Lung (tissue), 12 donors: ENCODE data around the gene RADIL. TPM values are rescaled to one million over a fixed set of nuclear protein-coding genes. Genes with fewer than 3 reads are reported as not detected.

Experiments used
- ATAC-seq: fragments of 200-7000 bp; cut with Tn5 transposase; one replicate; pipeline ENCODE4 v1.9.1; 2020; ENCODE audit warnings: moderate number of reproducible peaks; ENCODE audit not compliant: insufficient read depth, low FRiP score
- DNase-seq, 3 donors: peaks; one replicate each; pipeline ENCODE4 v3.0.0-alpha.2; 2013 to 2017
- H3K27ac ChIP-seq, 2 donors: one replicate each; pipeline ENCODE4 v1.5.1; 2013; ENCODE audit warnings: mild to moderate bottlenecking in 2 of 2, moderate library complexity in 2 of 2, control low read depth in 1 of 2, inconsistent platforms in 1 of 2, low read depth in 1 of 2, low read length in 1 of 2
- H3K27me3 ChIP-seq, 3 donors: one replicate each; pipeline ENCODE4 v1.5.1; 2013; ENCODE audit warnings: low read length in 2 of 3; ENCODE audit not compliant: control insufficient read depth in 3 of 3, insufficient read depth in 3 of 3
- H3K36me3 ChIP-seq, 4 donors: one replicate each; pipeline ENCODE4 v1.5.1; 2013; ENCODE audit warnings: low read length in 4 of 4, mild to moderate bottlenecking in 1 of 4, moderate library complexity in 1 of 4; ENCODE audit not compliant: control insufficient read depth in 4 of 4, insufficient read depth in 4 of 4
- H3K4me1 ChIP-seq, 5 donors: one replicate each; pipeline ENCODE4 v1.5.1; 2013; ENCODE audit warnings: low read length in 5 of 5, mild to moderate bottlenecking in 2 of 5, moderate library complexity in 1 of 5; ENCODE audit not compliant: control insufficient read depth in 5 of 5, insufficient read depth in 5 of 5
- H3K4me3 ChIP-seq: one replicate; pipeline ENCODE4 v1.5.1; 2013; ENCODE audit warnings: mild to moderate bottlenecking, control low read depth, moderate library complexity
- H3K9ac ChIP-seq, 2 donors: one replicate each; pipeline ENCODE4 v1.5.1; 2013; ENCODE audit warnings: low read length in 2 of 2, control low read depth in 1 of 2; ENCODE audit not compliant: insufficient read depth in 1 of 2
- H3K9me3 ChIP-seq, 4 donors: one replicate each; pipeline ENCODE4 v1.5.1; 2013; ENCODE audit warnings: low read length in 3 of 4, mild to moderate bottlenecking in 1 of 4, moderate library complexity in 1 of 4; ENCODE audit not compliant: control insufficient read depth in 4 of 4, insufficient read depth in 3 of 4
- CTCF ChIP-seq: IDR thresholded peaks from 2 replicates; pipeline ENCODE4 v1.5.1; 2012; ENCODE audit warnings: mild to moderate bottlenecking; ENCODE audit errors: control extremely low read depth, extremely low read depth
- WGBS, 2 donors: extraction: QIAGEN DNeasy Blood & Tissue Kit; methylation state at CpG; one replicate each; pipeline ENCODE4 v1.1.7; 2013; 5-methylcytosine and 5-hydroxymethylcytosine counted together
- polyA plus RNA-seq, 2 donors: library from polyadenylated mRNA; stranded (reverse); fragments of 200-250 nt; gene quantifications; one replicate each; pipeline ENCODE4 v1.2.1, GENCODE V29; 2013
- total RNA-seq, 2 donors: library from RNA; depleted of rRNA in 1 of 2; stranded (reverse); fragments of >200 nt in 1 of 2; gene quantifications; one replicate each; pipeline ENCODE4 v1.2.1, GENCODE V29; 2014 to 2021
- donor health status: control.
- donor health status: control.
- donor health status: Bipolar disorder and iron deficiency.
- donor health status: healthy.
- donor health status: DM: yes; HTN: yes; CAD: no.

Gene RADIL
- total and polyA plus RNA-seq, 4 donors, result 3.7 to 9.3 (median 6.3) TPM

- peak overlapping the region; percentile 70 to 84 for H3K27ac ChIP-seq
- peaks cover 0 to 38% (median 10%) of the 10 kb centered on the region in 5 donors for H3K4me1 ChIP-seq
- no peaks in the 10 kb centered on the region for H3K9me3 ChIP-seq
- no peak for TF ChIP-seq CTCF
- peak overlapping the region; percentile 56 to 76 for H3K9ac ChIP-seq
- ATAC-seq (no peak), DNase-seq (peak; percentile 79 to 87 (median 87))
- H3K27me3 ChIP-seq, result no peaks in the 10 kb centered on the region
- WGBS, 2 donors, result 4 to 9% methylated on average over 35 of the region's 35 CpGs
- peak overlapping the region; percentile 44 for H3K4me3 ChIP-seq
- H3K36me3 ChIP-seq, result peaks cover 0 to 3% (median 2%) of the 10 kb centered on the region in 4 donors
These were observed 1.1 kb downstream of the RADIL start for GRCh38 chr7:4882169-4883032.

- Histone ChIP-seq H3K9me3 (no peaks in the 10 kb centered on the region), H3K27me3 (no peaks in the 10 kb centered on the region), H3K4me1 (peaks cover 0 to 38% (median 10%) of the 10 kb centered on the region in 5 donors), H3K36me3 (peaks cover 0 to 14% (median 7%) of the 10 kb centered on the region in 4 donors), H3K27ac (peak overlapping the region in 1 of 2 donors; percentile 60), H3K9ac (peak overlapping the region in 1 of 2 donors; percentile 33), H3K4me3 (no peak overlapping the region)
- no peak for ATAC-seq
- no peak for TF ChIP-seq CTCF
- DNase-seq, result peak; percentile 39 to 47 (median 42)
- 53 to 75% methylated on average over 10 of the region's 10 CpGs for WGBS, 2 donors
These were observed 3.3 kb downstream of the RADIL start for GRCh38 chr7:4880218-4880617.

- Histone ChIP-seq H3K27ac (no peak overlapping the region), H3K4me3 (no peak overlapping the region), H3K9ac (peak overlapping the region in 1 of 2 donors; percentile 33), H3K9me3 (no peaks in the 10 kb centered on the region), H3K27me3 (no peaks in the 10 kb centered on the region), H3K4me1 (peaks cover 0 to 38% (median 10%) of the 10 kb centered on the region in 5 donors), H3K36me3 (peaks cover 0 to 15% (median 7%) of the 10 kb centered on the region in 4 donors)
- ATAC-seq (no peak), DNase-seq (peak in 1 of 3 donors; percentile 35)
- TF ChIP-seq CTCF, result no peak
- WGBS, 2 donors, result 86 to 87% methylated on average over 27 of the region's 27 CpGs
These were observed 4.0 kb downstream of the RADIL start for GRCh38 chr7:4879396-4880081.
